Kidney epithelial cell (primary cell): Measurements from ENCODE around the gene ARPC3. TPM values are rescaled to one million over a fixed set of nuclear protein-coding genes. Genes with fewer than 3 reads are reported as not detected.
A peak's percentile ranks its signal among the peaks of the same experiment; 100 is the strongest.

Experiments
- DNase-seq: peaks from one replicate; pipeline ENCODE4 v3.0.0-alpha.2; 2010; ENCODE audit warnings: low read depth
- H3K27me3 ChIP-seq: 2 replicates; pipeline ENCODE4 v1.6.0; 2011; ENCODE audit warnings: low read length; ENCODE audit not compliant: control insufficient read depth, insufficient read depth
- H3K36me3 ChIP-seq: 2 replicates; pipeline ENCODE4 v1.5.1; 2011; ENCODE audit warnings: low read length; ENCODE audit not compliant: control insufficient read depth, insufficient read depth
- H3K4me3 ChIP-seq: 2 replicates; pipeline ENCODE4 v1.5.1; 2011; ENCODE audit warnings: low read depth, mild to moderate bottlenecking, control low read depth, low read length
- CTCF ChIP-seq: IDR thresholded peaks from 2 replicates; pipeline ENCODE4 v1.5.1; 2011; ENCODE audit warnings: mild to moderate bottlenecking, moderate library complexity, low read length, control low read depth, inconsistent platforms; ENCODE audit not compliant: insufficient read depth, poor library complexity, severe bottlenecking
- total RNA-seq: library from RNA; depleted of rRNA; stranded (reverse); fragments of >200 nt; gene quantifications from 2 replicates; pipeline ENCODE4 v1.2.3, GENCODE V29; 2015

The ARPC3 gene
- total RNA-seq: 796 and 823 TPM in 2 replicates

- TF ChIP-seq CTCF: peak; percentile 91
- DNase-seq: peak; percentile 82
- Histone ChIP-seq H3K36me3 (no peaks in the 10 kb centered on the region), H3K27me3 (no peaks in the 10 kb centered on the region), H3K4me3 (peak within 1 kb of the TSS; percentile 91)
Measured at GRCh38 chr12:110449799-110450497, at the start of gene ARPC3. Gene ARPC3, minus strand, starts transcription at chr12:110450337. Its CDS starts 77 bp downstream, at chr12:110450260.

DNA sequence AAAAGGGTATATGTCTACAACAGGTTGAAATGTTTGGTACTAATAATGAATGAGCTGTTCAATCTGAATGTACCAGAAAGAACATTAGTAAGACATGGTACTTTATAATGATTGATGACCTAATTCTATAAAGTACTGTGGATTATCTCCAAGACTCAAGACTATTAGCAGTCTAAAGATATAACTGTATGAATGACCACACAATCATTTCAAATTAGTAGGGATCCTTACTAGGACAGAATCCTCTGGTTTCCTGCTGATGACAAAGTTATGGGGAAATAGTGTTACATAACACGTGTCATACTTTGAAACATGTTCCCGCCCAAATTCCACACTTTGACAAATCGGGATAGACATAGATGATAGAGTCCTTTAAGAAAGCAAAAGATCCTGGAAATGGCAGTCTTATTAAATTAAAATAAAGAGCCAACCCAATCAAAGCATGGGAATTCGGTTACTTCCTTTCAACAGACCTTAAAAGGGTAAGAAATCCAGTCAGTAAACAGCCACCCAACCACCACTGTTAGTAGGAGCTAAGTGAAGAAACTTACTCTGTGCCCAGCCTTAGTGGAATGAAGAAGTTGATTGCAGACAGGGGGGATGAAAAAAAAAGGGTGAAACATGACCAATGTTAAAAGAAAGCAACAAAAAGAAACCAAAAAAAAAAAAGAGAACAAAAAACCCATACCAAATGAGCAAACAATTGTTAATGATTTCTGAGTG, 49.0 kb upstream of the ARPC3 start:
- TF ChIP-seq CTCF: no peak
- no peak for DNase-seq
- Histone ChIP-seq H3K4me3 (no peak overlapping the region), H3K27me3 (no peaks in the 10 kb centered on the region), H3K36me3 (no peaks in the 10 kb centered on the region)

DNA sequence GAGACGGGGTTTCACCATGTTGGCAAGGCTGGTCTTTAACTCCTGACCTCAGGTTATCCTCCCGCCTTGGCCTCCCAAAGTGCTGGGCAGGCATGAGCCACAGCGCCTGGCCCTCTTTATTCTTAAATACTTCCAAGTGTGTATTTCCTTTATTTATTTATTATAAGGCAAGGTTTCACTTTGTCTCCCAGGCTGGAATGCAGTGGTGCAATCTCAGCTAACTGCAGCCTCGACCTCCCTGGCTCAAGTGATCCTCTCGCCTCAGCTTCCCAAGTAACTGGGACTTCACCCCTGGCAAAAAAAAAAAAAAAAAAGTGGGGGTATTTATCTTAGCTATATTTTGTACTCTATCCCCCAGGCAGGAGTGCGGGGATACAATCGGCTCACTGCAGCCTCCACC, 25.3 kb upstream of the ARPC3 start:
- H3K27me3 ChIP-seq: no peaks in the 10 kb centered on the region
- no peak for DNase-seq
- no peak for TF ChIP-seq CTCF

DNA sequence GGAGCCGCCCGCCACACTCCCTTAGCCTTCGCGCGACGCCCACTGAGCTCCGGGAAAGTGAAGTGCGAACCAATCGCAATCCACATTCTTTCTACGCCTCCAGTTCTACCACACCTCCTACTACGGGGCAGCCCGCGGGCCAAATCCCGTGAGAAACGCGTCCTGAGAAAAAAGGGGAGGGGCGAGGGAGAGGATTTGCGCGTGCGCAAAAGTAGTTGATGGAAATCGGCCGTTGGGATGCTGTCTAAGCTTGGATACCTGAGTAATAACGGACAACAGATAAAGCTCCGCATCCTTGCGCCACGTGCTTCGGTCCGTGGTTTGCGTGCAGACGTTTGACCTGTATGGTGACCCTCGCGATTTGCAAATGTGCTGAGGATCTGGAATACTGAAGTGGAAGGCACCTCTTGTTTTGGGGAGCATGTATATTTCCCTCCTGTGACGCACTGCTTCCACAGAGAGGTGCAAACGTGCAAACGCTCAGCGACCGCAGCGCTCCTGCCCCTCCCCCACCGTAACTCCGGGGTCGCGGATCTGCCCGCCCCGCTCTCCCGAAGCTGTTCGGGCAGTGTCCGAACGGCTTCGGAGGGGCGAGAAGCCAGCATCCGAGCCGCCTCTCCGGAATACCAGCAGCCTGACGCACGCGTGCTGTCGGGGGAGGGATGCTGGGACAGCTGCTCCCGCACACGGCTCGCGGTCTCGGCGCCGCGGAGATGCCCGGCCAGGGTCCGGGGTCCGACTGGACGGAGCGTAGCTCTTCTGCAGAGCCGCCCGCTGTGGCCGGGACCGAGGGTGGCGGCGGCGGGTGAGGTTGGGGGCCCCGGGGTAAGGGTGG, 18.3 kb upstream of the ARPC3 start, which contains the start of the genes FAM216A and GPN3:
Gene FAM216A, plus strand, starts transcription at position 632 of the 835 bp plus-strand sequence. Its CDS starts 31 bp downstream, at position 663.
Gene GPN3, minus strand, starts transcription at position 44 of the 835 bp plus-strand sequence. CDS start 54 bp downstream, outside the sequence.
- Histone ChIP-seq H3K36me3 (peaks cover 2% of the 10 kb centered on the region), H3K4me3 (peak within 1 kb of the TSS; percentile 82), H3K27me3 (no peaks in the 10 kb centered on the region)
- no peak for TF ChIP-seq CTCF
- peak; percentile 84 for DNase-seq

More for the DNA sequence above, 25.3 kb upstream of the ARPC3 start:
- Histone ChIP-seq H3K4me3 (no peak overlapping the region), H3K36me3 (no peaks in the 10 kb centered on the region)

DNA sequence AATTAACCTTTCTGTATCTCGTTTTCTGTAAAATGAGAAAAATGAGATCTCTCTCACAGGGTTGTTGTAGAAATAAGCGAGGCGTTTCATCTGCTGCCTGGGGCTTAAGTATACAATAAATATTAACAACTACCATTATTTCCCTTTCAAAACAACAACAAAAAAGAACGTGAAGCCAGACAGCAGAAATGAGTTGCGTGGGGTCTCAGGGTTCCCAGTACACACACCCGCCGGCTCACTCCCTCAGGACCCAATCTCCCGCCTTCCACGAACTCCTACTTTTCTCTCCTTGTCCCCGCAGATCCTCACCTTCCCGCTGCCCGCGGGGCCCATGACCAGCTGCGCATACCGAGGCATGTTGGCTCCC, 17.7 kb upstream of the ARPC3 start:
- no peak for TF ChIP-seq CTCF
- H3K36me3 ChIP-seq: peaks cover 2% of the 10 kb centered on the region
- peak overlapping the region; percentile 82 for H3K4me3 ChIP-seq
- no peaks in the 10 kb centered on the region for H3K27me3 ChIP-seq
- no peak for DNase-seq
